Fibroblast of skin of back (primary cell): ENCODE results near the gene MEDAG.

Experiments used
- DNase-seq: peaks from one replicate; pipeline ENCODE4 v3.0.0-alpha.2; 2013

MEDAG gene

GRCh38 chr13:30872685-30873461 lies 33.2 kb upstream of the MEDAG start:
- peak; percentile 93 for DNase-seq

GRCh38 chr13:30873499-30873898 lies 32.6 kb upstream of the MEDAG start:
- DNase-seq = no peak

GRCh38 chr13:30874111-30874510 lies 32.0 kb upstream of the MEDAG start:
- no peak for DNase-seq

GRCh38 chr13:30874561-30874960 lies 31.5 kb upstream of the MEDAG start:
- no peak for DNase-seq

- peak; percentile 88 for DNase-seq
These were observed 28.7 kb upstream of the MEDAG start for GRCh38 chr13:30877335-30877734.

- no peak for DNase-seq
These were observed 25.8 kb upstream of the MEDAG start for GRCh38 chr13:30880151-30880855.

- DNase-seq = peak; percentile 87
These were observed 25.3 kb upstream of the MEDAG start for GRCh38 chr13:30880856-30881155.

GRCh38 chr13:30881191-30881651 lies 24.9 kb upstream of the MEDAG start:
- no peak for DNase-seq

- DNase-seq = no peak
These were observed 23.8 kb upstream of the MEDAG start for GRCh38 chr13:30882026-30882850.

- no peak for DNase-seq
These were observed 22.9 kb upstream of the MEDAG start for GRCh38 chr13:30882996-30883766.

GRCh38 chr13:30884543-30884942 lies 21.5 kb upstream of the MEDAG start:
- DNase-seq = no peak

- DNase-seq = no peak
These were observed 16.8 kb upstream of the MEDAG start for GRCh38 chr13:30889196-30889690.

GRCh38 chr13:30892966-30893365 lies 13.1 kb upstream of the MEDAG start:
- DNase-seq = no peak

GRCh38 chr13:30895773-30896172 lies 10.3 kb upstream of the MEDAG start:
- DNase-seq = peak; percentile 93

GRCh38 chr13:30898070-30898469 lies 8.0 kb upstream of the MEDAG start:
- no peak for DNase-seq

GRCh38 chr13:30898678-30899241 lies 7.3 kb upstream of the MEDAG start:
- peak; percentile 97 for DNase-seq

GRCh38 chr13:30900436-30900835 lies 5.6 kb upstream of the MEDAG start:
- DNase-seq = peak; percentile 61

- no peak for DNase-seq
These were observed 4.9 kb upstream of the MEDAG start for GRCh38 chr13:30900952-30901749.

- no peak for DNase-seq
These were observed 2.0 kb upstream of the MEDAG start for GRCh38 chr13:30904043-30904442.

GRCh38 chr13:30906411-30907051 lies 460 bp downstream of the MEDAG start:
- no peak for DNase-seq
